Endodermal cell (in vitro differentiated cells): ENCODE results near the gene NCAM2. TPM values are rescaled to one million over a fixed set of nuclear protein-coding genes. Genes with fewer than 3 reads are reported as not detected.

ENCODE experiments used
- DNase-seq: peaks from one replicate; pipeline ENCODE4 v3.0.0-alpha.2; 2017
- H3K27ac ChIP-seq: 2 replicates; pipeline ENCODE4 v1.5.1; 2013; ENCODE audit warnings: mild to moderate bottlenecking, low read depth, low read length, moderate library complexity
- H3K27me3 ChIP-seq: 2 replicates; pipeline ENCODE4 v1.6.1; 2013; ENCODE audit warnings: mild to moderate bottlenecking, low read length, moderate library complexity; ENCODE audit not compliant: insufficient read depth, control insufficient read depth, poor library complexity, severe bottlenecking
- H3K36me3 ChIP-seq: 2 replicates; pipeline ENCODE4 v1.7.0; 2013; ENCODE audit warnings: mild to moderate bottlenecking, low read length, moderate library complexity; ENCODE audit not compliant: control insufficient read depth, insufficient read depth
- H3K4me1 ChIP-seq: one replicate; pipeline ENCODE4 v1.7.0; 2013; ENCODE audit warnings: low read length; ENCODE audit not compliant: control insufficient read depth, insufficient read depth
- H3K4me3 ChIP-seq: 2 replicates; pipeline ENCODE4 v1.5.1; 2013; ENCODE audit warnings: mild to moderate bottlenecking, low read length, moderate library complexity
- H3K9ac ChIP-seq: 2 replicates; pipeline ENCODE4 v1.6.1; 2013; ENCODE audit warnings: mild to moderate bottlenecking, low read length, moderate library complexity; ENCODE audit not compliant: poor library complexity, severe bottlenecking; ENCODE audit errors: extremely low read depth
- H3K9me3 ChIP-seq: 2 replicates; pipeline ENCODE4 v1.6.1; 2013; ENCODE audit warnings: mild to moderate bottlenecking, low read length, moderate library complexity; ENCODE audit not compliant: control insufficient read depth
- H3K27ac Mint-ChIP-seq: 2 replicates; pipeline ENCODE4 v1.8.0; 2020; ENCODE audit warnings: mixed read lengths
- H3K27me3 Mint-ChIP-seq: 2 replicates; pipeline ENCODE4 v1.8.0; 2021; ENCODE audit warnings: mild to moderate bottlenecking, mixed read lengths; ENCODE audit not compliant: insufficient read depth
- H3K36me3 Mint-ChIP-seq: 2 replicates; pipeline ENCODE4 v1.8.0; 2020; ENCODE audit warnings: low read depth, mixed read lengths
- H3K4me1 Mint-ChIP-seq: 2 replicates; pipeline ENCODE4 v1.8.0; 2020; ENCODE audit warnings: mixed read lengths
- H3K4me3 Mint-ChIP-seq: 2 replicates; pipeline ENCODE4 v1.8.0; 2020; ENCODE audit warnings: mild to moderate bottlenecking, moderate library complexity, mixed read lengths
- H3K9me3 Mint-ChIP-seq: 2 replicates; pipeline ENCODE4 v1.8.0; 2020; ENCODE audit warnings: mild to moderate bottlenecking, mixed read lengths
- CTCF ChIP-seq: fragments of 200-600 bp; sonication (generic); conservative IDR thresholded peaks from 2 replicates; pipeline ENCODE4 v1.5.0; 2021; ENCODE audit warnings: antibody characterized with exemption, mild to moderate bottlenecking
- WGBS, 2 experiments: methylation state at CpG; one replicate each; pipeline versions ENCODE4 v1.1.5 to v1.1.7; 2013; ENCODE audit warnings: missing lambda C conversion rate in 2 of 2, mixed read lengths in 1 of 2; ENCODE audit not compliant: insufficient coverage in 1 of 2, insufficient read length in 1 of 2; 5-methylcytosine and 5-hydroxymethylcytosine counted together
- total RNA-seq, 2 donors: library from RNA; stranded (reverse); fragmentation: NEBNext Ultra II Directional in 1 of 2; extraction: Animal tissue kit (Norgen Biotek cat#: 25700) in 1 of 2; gene quantifications; 2 replicates in 1 of 2; 3 replicates in 1 of 2; pipeline ENCODE4 v1.2.1, GENCODE V29; 2021

The NCAM2 gene
- total RNA-seq, 2 donors from 2014 or later: 0.46 to 0.69 TPM

GRCh38 chr21:21076051-21076450 is 77.8 kb downstream of the NCAM2 start:
- H3K27ac ChIP-seq: no peak overlapping the region
- H3K9me3 ChIP-seq: no peaks in the 10 kb centered on the region
- no peaks in the 10 kb centered on the region for H3K4me1 Mint-ChIP-seq
- H3K27me3 ChIP-seq: no peaks in the 10 kb centered on the region
- no peaks in the 10 kb centered on the region for H3K27me3 Mint-ChIP-seq
- no peak for DNase-seq
- TF ChIP-seq CTCF: no peak
- no peaks in the 10 kb centered on the region for H3K36me3 ChIP-seq
- H3K4me1 ChIP-seq: no peaks in the 10 kb centered on the region
- H3K4me3 Mint-ChIP-seq: no peak overlapping the region
- WGBS, 2 experiments: no CpG with 5 or more reads among the region's 2 CpGs
- peaks cover 2% of the 10 kb centered on the region for H3K9me3 Mint-ChIP-seq
- H3K9ac ChIP-seq: no peak overlapping the region
- no peak overlapping the region for H3K4me3 ChIP-seq
- H3K36me3 Mint-ChIP-seq: no peaks in the 10 kb centered on the region
- H3K27ac Mint-ChIP-seq: no peak overlapping the region

GRCh38 chr21:21076491-21076890 is 78.3 kb downstream of the NCAM2 start:
- H3K4me1 Mint-ChIP-seq: no peaks in the 10 kb centered on the region
- no peak overlapping the region for H3K4me3 Mint-ChIP-seq
- H3K36me3 Mint-ChIP-seq: no peaks in the 10 kb centered on the region
- Histone ChIP-seq H3K27ac (no peak overlapping the region), H3K9ac (no peak overlapping the region), H3K36me3 (no peaks in the 10 kb centered on the region), H3K4me3 (no peak overlapping the region), H3K27me3 (no peaks in the 10 kb centered on the region), H3K4me1 (no peaks in the 10 kb centered on the region), H3K9me3 (no peaks in the 10 kb centered on the region)
- DNase-seq: no peak
- no peak for TF ChIP-seq CTCF
- 89 to 94% methylated on average over 3 to 4 of the region's 4 CpGs for WGBS, 2 experiments
- H3K27me3 Mint-ChIP-seq: no peaks in the 10 kb centered on the region
- H3K27ac Mint-ChIP-seq: no peak overlapping the region
- peaks cover 2% of the 10 kb centered on the region for H3K9me3 Mint-ChIP-seq

- no peak overlapping the region for H3K4me3 Mint-ChIP-seq
- Histone ChIP-seq H3K9me3 (no peaks in the 10 kb centered on the region), H3K9ac (no peak overlapping the region), H3K36me3 (no peaks in the 10 kb centered on the region), H3K27me3 (no peaks in the 10 kb centered on the region), H3K27ac (no peak overlapping the region), H3K4me1 (no peaks in the 10 kb centered on the region), H3K4me3 (no peak overlapping the region)
- TF ChIP-seq CTCF: no peak
- H3K27ac Mint-ChIP-seq: no peak overlapping the region
- no peaks in the 10 kb centered on the region for H3K36me3 Mint-ChIP-seq
- H3K4me1 Mint-ChIP-seq: no peaks in the 10 kb centered on the region
- DNase-seq: no peak
- H3K9me3 Mint-ChIP-seq: peaks cover under 1% of the 10 kb centered on the region
- no peaks in the 10 kb centered on the region for H3K27me3 Mint-ChIP-seq
Measured at GRCh38 chr21:21079646-21080045, 81.4 kb downstream of the NCAM2 start.
